ENCODE measurements around the gene SMC5. TPM values are rescaled to one million over a fixed set of nuclear protein-coding genes. Genes with fewer than 3 reads are reported as not detected.
A peak's percentile ranks its signal among the peaks of the same experiment; 100 is the strongest.
"Not testable (repeated sequence)": the region's sequence is repeated elsewhere in the genome, so short reads cannot be mapped to it uniquely, and the experiment has no call there.

SMC5 gene
- total RNA-seq, 2 experiments from 2014 or later = 34.7 to 38.1 TPM

- Mint-ChIP-seq H3K4me1 (peaks cover 73% of the 10 kb centered on the region), H3K9me3 (no peaks in the 10 kb centered on the region), H3K27ac (peak overlapping the region; percentile 85), H3K27me3 (no peaks in the 10 kb centered on the region), H3K36me3 (peaks cover under 1% of the 10 kb centered on the region), H3K4me3 (no peak overlapping the region)
- DNase-seq = no peak
Observed at GRCh38 chr9:70399141-70399540, 140.4 kb downstream of the SMC5 start.

GRCh38 chr9:70400107-70400892 is 141.5 kb downstream of the SMC5 start:
- H3K9me3 Mint-ChIP-seq = no peaks in the 10 kb centered on the region
- peaks cover 70% of the 10 kb centered on the region for H3K4me1 Mint-ChIP-seq
- peaks cover 2% of the 10 kb centered on the region for H3K36me3 Mint-ChIP-seq
- peak overlapping the region; percentile 85 for H3K27ac Mint-ChIP-seq
- no peak for DNase-seq
- no peaks in the 10 kb centered on the region for H3K27me3 Mint-ChIP-seq
- H3K4me3 Mint-ChIP-seq = no peak overlapping the region

DNA sequence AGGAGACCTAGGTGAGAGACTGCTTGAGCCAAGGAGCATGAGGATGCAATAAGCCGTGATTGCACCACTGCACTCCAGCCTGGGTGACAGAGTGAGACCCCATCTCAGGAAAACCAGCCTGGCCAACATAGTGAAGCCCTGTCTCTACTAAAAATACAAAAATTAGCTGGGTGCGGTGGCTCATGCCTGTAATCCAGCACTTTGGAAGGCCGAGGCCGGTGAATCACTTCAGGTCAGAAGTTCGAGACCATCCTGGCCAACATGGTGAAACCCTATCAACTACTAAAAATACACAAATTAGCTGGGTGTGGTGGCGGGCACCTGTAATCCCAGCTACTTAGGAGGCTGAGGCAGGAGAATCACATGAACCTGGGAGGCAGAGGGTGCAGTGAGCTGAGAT is 142.5 kb downstream of the SMC5 start:
- H3K27me3 Mint-ChIP-seq, DNase-seq, H3K4me3 Mint-ChIP-seq, H3K36me3 Mint-ChIP-seq, H3K27ac Mint-ChIP-seq, H3K9me3 Mint-ChIP-seq: not testable (repeated sequence)
- peaks cover 80% of the 10 kb centered on the region for H3K4me1 Mint-ChIP-seq

GRCh38 chr9:70402213-70402612 is 143.4 kb downstream of the SMC5 start:
- no peaks in the 10 kb centered on the region for H3K9me3 Mint-ChIP-seq
- no peak overlapping the region for H3K27ac Mint-ChIP-seq
- H3K4me1 Mint-ChIP-seq = peaks cover 83% of the 10 kb centered on the region
- H3K4me3 Mint-ChIP-seq = no peak overlapping the region
- no peaks in the 10 kb centered on the region for H3K27me3 Mint-ChIP-seq
- DNase-seq = no peak
- H3K36me3 Mint-ChIP-seq = peaks cover 4% of the 10 kb centered on the region

DNA sequence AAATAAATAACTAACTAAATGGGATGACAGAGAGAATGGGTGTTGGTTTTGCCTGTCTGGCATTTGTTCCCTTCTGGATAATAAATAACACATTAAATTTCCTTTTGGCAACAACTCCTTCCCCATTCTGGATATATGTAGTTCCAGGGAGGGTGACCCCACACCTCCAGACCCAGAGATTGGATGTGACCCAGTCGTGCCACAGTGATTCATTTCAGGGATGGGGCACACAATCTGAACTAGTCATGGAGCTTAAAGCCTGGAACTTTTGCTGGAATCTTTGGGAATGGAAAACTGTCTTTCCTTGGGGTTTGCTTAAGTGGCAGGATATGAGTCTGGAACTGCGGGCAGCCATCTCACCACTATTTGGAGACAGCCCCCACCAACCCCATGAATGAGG is 144.4 kb downstream of the SMC5 start:
- no peaks in the 10 kb centered on the region for H3K27me3 Mint-ChIP-seq
- no peak overlapping the region for H3K4me3 Mint-ChIP-seq
- peak overlapping the region; percentile 63 for H3K27ac Mint-ChIP-seq
- no peak for DNase-seq
- peaks cover 8% of the 10 kb centered on the region for H3K36me3 Mint-ChIP-seq
- H3K9me3 Mint-ChIP-seq = no peaks in the 10 kb centered on the region
- peaks cover 83% of the 10 kb centered on the region for H3K4me1 Mint-ChIP-seq

- no peaks in the 10 kb centered on the region for H3K9me3 Mint-ChIP-seq
- no peak overlapping the region for H3K4me3 Mint-ChIP-seq
- DNase-seq = no peak
- H3K27me3 Mint-ChIP-seq = no peaks in the 10 kb centered on the region
- peaks cover 83% of the 10 kb centered on the region for H3K4me1 Mint-ChIP-seq
- H3K36me3 Mint-ChIP-seq = peaks cover 8% of the 10 kb centered on the region
- peak overlapping the region; percentile 63 for H3K27ac Mint-ChIP-seq
Observed at GRCh38 chr9:70403618-70404025, 144.8 kb downstream of the SMC5 start.

DNA sequence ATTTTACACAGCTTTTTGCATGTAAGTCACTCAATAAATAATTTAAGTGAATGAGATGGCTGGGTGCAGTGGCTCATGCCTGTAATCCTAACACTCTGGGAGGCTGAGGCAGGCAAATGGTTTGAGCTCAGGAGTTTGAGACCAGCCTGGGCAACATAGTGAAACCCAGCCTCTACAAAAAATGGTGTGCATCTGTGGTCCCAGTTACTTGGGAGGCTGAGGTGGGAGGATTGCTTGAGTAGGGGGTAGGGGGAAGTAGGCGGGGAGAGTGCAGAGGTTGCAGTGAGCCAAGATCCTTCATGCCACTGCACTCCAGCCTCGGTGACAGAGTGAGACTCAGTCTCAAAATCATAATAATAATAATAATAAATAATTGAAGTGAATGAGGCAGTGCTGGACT is 145.5 kb downstream of the SMC5 start:
- Mint-ChIP-seq H3K9me3 (no peaks in the 10 kb centered on the region), H3K27ac (peak overlapping the region; percentile 82), H3K36me3 (peaks cover 8% of the 10 kb centered on the region), H3K4me1 (peaks cover 78% of the 10 kb centered on the region), H3K4me3 (no peak overlapping the region), H3K27me3 (no peaks in the 10 kb centered on the region)
- no peak for DNase-seq

Other genes starting within 250 kb of the SMC5 start
- not detected for gene MAMDC2, start 215.1 kb upstream of the SMC5 start, total RNA-seq
- gene KLF9, start 155.7 kb downstream of the SMC5 start, total RNA-seq = 10 to 100 TPM; 25.4 to 25.5 TPM

Measured in activated naive CD8-positive, alpha-beta T cell treated with anti-CD3 and anti-CD28 coated beads for 36 hours (primary cell).